Cardiac muscle cell (in vitro differentiated cells and primary cell): Measurements from ENCODE around the gene MED28. TPM values are rescaled to one million over a fixed set of nuclear protein-coding genes. Genes with fewer than 3 reads are reported as not detected.
A peak's percentile ranks its signal among the peaks of the same experiment; 100 is the strongest.

ENCODE experiments used
- DNase-seq, 2 donors: peaks; one replicate each; pipeline versions ENCODE4 v3.0.0 to v3.0.0-alpha.2; 2010 to 2017; ENCODE audit warnings: low read depth in 1 of 2, low spot score in 1 of 2
- H3K27ac ChIP-seq: fragments of 200-600 bp; sonication (generic); 2 replicates; pipeline ENCODE4 v1.5.1; 2016
- H3K27me3 ChIP-seq: fragments of 200-600 bp; sonication (generic); 2 replicates; pipeline ENCODE4 v1.6.0; 2016; ENCODE audit warnings: control low read depth
- H3K36me3 ChIP-seq: fragments of 200-600 bp; sonication (generic); 2 replicates; pipeline ENCODE4 v1.5.1; 2016; ENCODE audit warnings: control low read depth
- H3K4me1 ChIP-seq: fragments of 200-600 bp; sonication (generic); 2 replicates; pipeline ENCODE4 v1.8.1; 2017; ENCODE audit warnings: low read depth, mild to moderate bottlenecking, mixed run types
- H3K4me3 ChIP-seq: fragments of 200-600 bp; sonication (generic); 2 replicates; pipeline ENCODE4 v1.5.1; 2016; ENCODE audit warnings: mild to moderate bottlenecking
- H3K9me3 ChIP-seq: fragments of 200-600 bp; sonication (generic); 2 replicates; pipeline ENCODE4 v1.5.1; 2017; ENCODE audit warnings: low read depth, mild to moderate bottlenecking, control low read depth
- CTCF ChIP-seq: IDR thresholded peaks from 2 replicates; pipeline ENCODE4 v1.5.1; 2012; ENCODE audit warnings: low read depth, mild to moderate bottlenecking, low read length
- polyA plus RNA-seq: library from polyadenylated mRNA; unstranded; fragments of >200 nt; fragmentation: Nextera tagmentation; extraction: Ambion mirVana; gene quantifications from 2 replicates; pipeline ENCODE4 v1.2.1, GENCODE V29; 2016
- total RNA-seq: library from RNA; depleted of rRNA; stranded (reverse); fragments of >200 nt; gene quantifications from 2 replicates; pipeline ENCODE4 v1.2.3, GENCODE V29; 2016

MED28 gene
- total and polyA plus RNA-seq, 2 experiments from 2014 or later: 20.1 to 60.2 TPM

DNA sequence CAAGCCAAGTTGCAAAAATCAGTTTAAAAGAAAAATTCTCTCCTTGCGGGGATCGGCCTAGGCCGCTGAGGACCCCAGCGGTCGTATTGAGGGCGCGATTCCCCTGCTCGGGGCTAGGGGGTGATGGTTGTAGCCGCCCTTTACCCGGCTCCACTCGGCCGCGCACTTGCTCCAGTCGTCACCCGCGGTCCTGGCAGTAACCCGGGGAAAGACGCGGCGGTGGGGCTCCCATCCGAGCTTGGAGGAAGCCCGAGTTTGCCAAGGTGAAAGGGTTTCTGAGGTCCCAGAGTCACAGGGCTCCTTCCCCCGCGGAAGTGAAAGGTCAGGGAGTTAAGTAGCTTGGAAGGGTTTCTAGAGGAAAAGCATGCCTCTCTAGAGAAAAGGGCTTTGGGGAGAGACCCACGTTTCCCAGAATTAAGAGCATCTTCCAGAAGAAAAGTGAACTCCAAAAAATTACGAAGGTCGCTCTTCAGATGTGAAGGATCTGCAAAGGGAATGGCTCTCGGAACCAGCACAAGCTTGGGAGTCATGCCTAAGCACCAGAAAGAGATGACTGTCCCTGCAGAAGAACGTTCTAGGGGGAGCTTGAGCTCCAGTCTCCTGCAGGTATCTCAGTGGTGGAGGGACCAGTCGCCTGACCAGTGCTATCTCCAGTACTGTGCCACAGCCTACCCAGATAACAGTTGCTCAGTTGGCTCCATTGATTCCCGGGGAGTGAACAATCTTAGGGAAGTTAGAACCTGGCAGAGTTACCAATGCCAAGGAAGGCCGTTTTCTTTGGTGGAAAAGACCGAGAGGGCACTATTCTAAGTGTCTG lies 36.6 kb upstream of the MED28 start:
- Histone ChIP-seq H3K4me1 (peaks cover 4% of the 10 kb centered on the region), H3K27ac (peak overlapping the region; percentile 84), H3K4me3 (peak overlapping the region; percentile 60), H3K36me3 (peaks cover 19% of the 10 kb centered on the region), H3K9me3 (no peaks in the 10 kb centered on the region), H3K27me3 (no peaks in the 10 kb centered on the region)
- peak; percentile 33 to 60 for DNase-seq
- TF ChIP-seq CTCF: no peak

GRCh38 chr4:17578482-17578891 lies 36.0 kb upstream of the MED28 start:
- Histone ChIP-seq H3K4me1 (peaks cover 4% of the 10 kb centered on the region), H3K4me3 (no peak overlapping the region), H3K9me3 (no peaks in the 10 kb centered on the region), H3K36me3 (peaks cover 22% of the 10 kb centered on the region), H3K27ac (peak overlapping the region; percentile 84), H3K27me3 (no peaks in the 10 kb centered on the region)
- no peak for DNase-seq
- no peak for TF ChIP-seq CTCF

GRCh38 chr4:17580969-17581368 lies 33.5 kb upstream of the MED28 start:
- Histone ChIP-seq H3K4me1 (peaks cover 4% of the 10 kb centered on the region), H3K27me3 (no peaks in the 10 kb centered on the region), H3K9me3 (no peaks in the 10 kb centered on the region), H3K4me3 (no peak overlapping the region), H3K36me3 (peaks cover 47% of the 10 kb centered on the region), H3K27ac (no peak overlapping the region)
- peak in 1 of 2 donors; percentile 66 for DNase-seq
- TF ChIP-seq CTCF: no peak

- H3K4me3 ChIP-seq: no peak overlapping the region
- no peak for TF ChIP-seq CTCF
- no peak overlapping the region for H3K27ac ChIP-seq
- no peaks in the 10 kb centered on the region for H3K9me3 ChIP-seq
- no peaks in the 10 kb centered on the region for H3K27me3 ChIP-seq
- DNase-seq: no peak
- peaks cover 53% of the 10 kb centered on the region for H3K36me3 ChIP-seq
- H3K4me1 ChIP-seq: peaks cover 3% of the 10 kb centered on the region
Measured at GRCh38 chr4:17583276-17583675, 31.2 kb upstream of the MED28 start.

- Histone ChIP-seq H3K4me3 (no peak overlapping the region), H3K36me3 (peaks cover 59% of the 10 kb centered on the region), H3K27ac (no peak overlapping the region), H3K4me1 (no peaks in the 10 kb centered on the region), H3K27me3 (no peaks in the 10 kb centered on the region), H3K9me3 (no peaks in the 10 kb centered on the region)
- no peak for TF ChIP-seq CTCF
- DNase-seq: no peak
Measured at GRCh38 chr4:17583941-17584340, 30.5 kb upstream of the MED28 start.
